ENCODE results near the gene E2F6. TPM values are rescaled to one million over a fixed set of nuclear protein-coding genes. Genes with fewer than 3 reads are reported as not detected.

The E2F6 gene
- total RNA-seq, 1 experiment from 2014 or later = 35.5 TPM

- intact Hi-C loops (cut with micrococcal nuclease; ENCODE audit: unreplicated experiment) = no loop called here
- Histone ChIP-seq H3K36me3 (ENCODE audit: insufficient read depth, low read length, poor library complexity, severe bottlenecking) (no peaks in the 10 kb centered on the region), H3K4me3 (ENCODE audit: low read depth, low read length, poor library complexity, severe bottlenecking) (no peak overlapping the region), H3K27ac (ENCODE audit: low read depth, low read length, poor library complexity, severe bottlenecking) (no peak overlapping the region), H3K9me3 (ENCODE audit: low read depth, low read length, poor library complexity, severe bottlenecking) (no peaks in the 10 kb centered on the region), H3K27me3 (replicated peaks; ENCODE audit: insufficient read depth, low read depth, low read length, poor library complexity) (no peaks in the 10 kb centered on the region), H3K4me1 (ENCODE audit: insufficient read depth, low read length, poor library complexity, severe bottlenecking) (no peaks in the 10 kb centered on the region)
- no peak for DNase-seq (ENCODE audit: low spot score)
- no TSS peak for BruUV-seq (replicated peaks)
- CTCF ChIA-PET = interaction anchor here (0.6 to 1.9 kb wide), 5 partner anchors 174 to 530 kb away, joined by 3 to 28 read pairs (median 4); a partner anchor contains a TSS
- TF ChIP-seq, protein P1, sequence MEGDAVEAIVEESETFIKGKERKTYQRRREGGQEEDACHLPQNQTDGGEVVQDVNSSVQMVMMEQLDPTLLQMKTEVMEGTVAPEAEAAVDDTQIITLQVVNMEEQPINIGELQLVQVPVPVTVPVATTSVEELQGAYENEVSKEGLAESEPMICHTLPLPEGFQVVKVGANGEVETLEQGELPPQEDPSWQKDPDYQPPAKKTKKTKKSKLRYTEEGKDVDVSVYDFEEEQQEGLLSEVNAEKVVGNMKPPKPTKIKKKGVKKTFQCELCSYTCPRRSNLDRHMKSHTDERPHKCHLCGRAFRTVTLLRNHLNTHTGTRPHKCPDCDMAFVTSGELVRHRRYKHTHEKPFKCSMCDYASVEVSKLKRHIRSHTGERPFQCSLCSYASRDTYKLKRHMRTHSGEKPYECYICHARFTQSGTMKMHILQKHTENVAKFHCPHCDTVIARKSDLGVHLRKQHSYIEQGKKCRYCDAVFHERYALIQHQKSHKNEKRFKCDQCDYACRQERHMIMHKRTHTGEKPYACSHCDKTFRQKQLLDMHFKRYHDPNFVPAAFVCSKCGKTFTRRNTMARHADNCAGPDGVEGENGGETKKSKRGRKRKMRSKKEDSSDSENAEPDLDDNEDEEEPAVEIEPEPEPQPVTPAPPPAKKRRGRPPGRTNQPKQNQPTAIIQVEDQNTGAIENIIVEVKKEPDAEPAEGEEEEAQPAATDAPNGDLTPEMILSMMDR (conservative IDR thresholded peaks at IDR 0.05; ENCODE audit: low read depth, low read length) = no peak
- TF ChIP-seq EZH2 (IDR thresholded peaks at IDR 0.05; ENCODE audit: borderline replicate concordance, low read depth, low read length, poor library complexity, severe bottlenecking) = no peak
- POLR2A ChIA-PET (ENCODE audit: low non-redundant PET) = interaction anchor here (0.6 kb wide), 1 partner anchor 100 kb away, joined by 3 read pairs; no protein-coding TSS in a partner anchor
Measured at GRCh38 chr2:11411244-11411643, 54.7 kb downstream of the E2F6 start.

DNA sequence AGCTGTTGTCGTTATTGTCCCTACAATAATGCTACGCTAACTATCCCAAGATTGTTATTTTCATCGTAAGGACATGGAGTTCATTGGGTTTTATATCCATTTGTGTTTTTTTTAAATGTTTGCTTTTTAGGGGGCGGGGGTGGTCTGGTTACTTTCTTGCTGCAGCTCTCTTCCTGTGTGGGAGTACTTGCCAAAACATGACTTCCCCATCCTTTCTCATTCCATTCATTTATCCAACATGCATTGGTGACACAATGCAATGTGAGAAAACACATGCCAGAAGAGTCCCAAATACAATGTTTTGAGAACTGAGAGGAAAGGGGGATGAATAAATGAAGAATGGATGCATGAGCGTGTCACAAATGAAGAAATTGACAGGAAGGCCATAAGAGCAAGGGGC lies 55.9 kb downstream of the E2F6 start:
- intact Hi-C loops (cut with micrococcal nuclease; ENCODE audit: unreplicated experiment) = no loop called here
- H3K36me3 ChIP-seq (ENCODE audit: insufficient read depth, low read length, poor library complexity, severe bottlenecking) = no peaks in the 10 kb centered on the region
- H3K4me3 ChIP-seq (ENCODE audit: low read depth, low read length, poor library complexity, severe bottlenecking) = no peak overlapping the region
- TF ChIP-seq, protein P1 (conservative IDR thresholded peaks at IDR 0.05; ENCODE audit: low read depth, low read length) = no peak
- TF ChIP-seq EZH2 (IDR thresholded peaks at IDR 0.05; ENCODE audit: borderline replicate concordance, low read depth, low read length, poor library complexity, severe bottlenecking) = no peak
- no peaks in the 10 kb centered on the region for H3K4me1 ChIP-seq (ENCODE audit: insufficient read depth, low read length, poor library complexity, severe bottlenecking)
- BruUV-seq (replicated peaks) = no TSS peak
- H3K9me3 ChIP-seq (ENCODE audit: low read depth, low read length, poor library complexity, severe bottlenecking) = no peaks in the 10 kb centered on the region
- H3K27ac ChIP-seq (ENCODE audit: low read depth, low read length, poor library complexity, severe bottlenecking) = no peak overlapping the region
- POLR2A ChIA-PET (ENCODE audit: low non-redundant PET) = no interaction called here
- no peaks in the 10 kb centered on the region for H3K27me3 ChIP-seq (replicated peaks; ENCODE audit: insufficient read depth, low read depth, low read length, poor library complexity)
- DNase-seq (ENCODE audit: low spot score) = no peak
- CTCF ChIA-PET = no interaction called here

DNA sequence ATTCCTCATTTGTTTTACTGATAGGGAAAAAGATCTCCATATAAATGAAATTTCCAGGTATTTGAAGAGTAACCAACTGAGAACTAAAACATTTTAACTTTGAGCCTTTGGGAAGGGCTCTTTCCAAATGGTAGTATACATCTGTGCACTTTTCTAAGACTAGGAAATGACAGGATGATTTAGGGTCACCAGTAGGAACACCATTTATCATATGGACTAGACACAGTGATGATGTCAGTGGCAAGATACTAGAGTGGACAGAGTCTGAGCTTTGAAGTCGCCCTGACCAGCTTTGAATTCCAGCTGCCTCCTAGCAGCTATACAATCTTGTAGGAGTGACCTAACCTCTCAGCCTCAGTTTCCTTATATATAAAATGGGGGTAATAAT lies 56.4 kb downstream of the E2F6 start:
- Histone ChIP-seq H3K27me3 (replicated peaks; ENCODE audit: insufficient read depth, low read depth, low read length, poor library complexity) (no peaks in the 10 kb centered on the region), H3K9me3 (ENCODE audit: low read depth, low read length, poor library complexity, severe bottlenecking) (no peaks in the 10 kb centered on the region), H3K4me3 (ENCODE audit: low read depth, low read length, poor library complexity, severe bottlenecking) (no peak overlapping the region), H3K27ac (ENCODE audit: low read depth, low read length, poor library complexity, severe bottlenecking) (no peak overlapping the region), H3K36me3 (ENCODE audit: insufficient read depth, low read length, poor library complexity, severe bottlenecking) (no peaks in the 10 kb centered on the region), H3K4me1 (ENCODE audit: insufficient read depth, low read length, poor library complexity, severe bottlenecking) (no peaks in the 10 kb centered on the region)
- BruUV-seq (replicated peaks) = no TSS peak
- ChIA-PET POLR2A (ENCODE audit: low non-redundant PET) (no interaction called here), CTCF (no interaction called here)
- intact Hi-C loops (cut with micrococcal nuclease; ENCODE audit: unreplicated experiment) = no loop called here
- no peak for DNase-seq (ENCODE audit: low spot score)
- no peak for TF ChIP-seq EZH2 (IDR thresholded peaks at IDR 0.05; ENCODE audit: borderline replicate concordance, low read depth, low read length, poor library complexity, severe bottlenecking)
- TF ChIP-seq, protein P1 (conservative IDR thresholded peaks at IDR 0.05; ENCODE audit: low read depth, low read length) = no peak

All from A673 (cell line).